GM12872 (cell line): Measurements from ENCODE around the gene SIGLEC10.

ENCODE experiments used
- CTCF ChIP-seq: IDR thresholded peaks from 3 replicates; pipeline ENCODE4 v1.5.1; 2011; ENCODE audit warnings: low read depth, mild to moderate bottlenecking, low read length, moderate library complexity; ENCODE audit not compliant: insufficient read depth

SIGLEC10 gene

GRCh38 chr19:51417107-51417809 lies at the start of gene SIGLEC10:
Gene SIGLEC10 (minus strand): TSS chr19:51417642. CDS start chr19:51417581, 61 bp downstream.
- TF ChIP-seq CTCF = no peak

- no peak for TF ChIP-seq CTCF
Observed at GRCh38 chr19:51466723-51467122, 49.3 kb upstream of the SIGLEC10 start.

- no peak for TF ChIP-seq CTCF
Observed at GRCh38 chr19:51462681-51463080, 45.2 kb upstream of the SIGLEC10 start.

GRCh38 chr19:51462276-51462675 lies 44.8 kb upstream of the SIGLEC10 start:
- TF ChIP-seq CTCF = no peak

- TF ChIP-seq CTCF = no peak
Observed at GRCh38 chr19:51461723-51462161, 44.3 kb upstream of the SIGLEC10 start.

GRCh38 chr19:51460164-51460992 lies 42.9 kb upstream of the SIGLEC10 start:
- TF ChIP-seq CTCF = no peak

- no peak for TF ChIP-seq CTCF
Observed at GRCh38 chr19:51458899-51459505, 41.6 kb upstream of the SIGLEC10 start.
